Neural cell (in vitro differentiated cells): ENCODE measurements around the gene PPP1R14B. TPM values are rescaled to one million over a fixed set of nuclear protein-coding genes. Genes with fewer than 3 reads are reported as not detected.

Experiments
- H2AFZ ChIP-seq: fragments of 200-600, 300-800 bp; sonication (generic), shearing (Covaris generic); 2 replicates; pipeline ENCODE4 v1.6.0; 2014; ENCODE audit warnings: low read depth, mild to moderate bottlenecking, antibody characterized with exemption, low read length, moderate library complexity
- H3F3A ChIP-seq: fragments of 200-600 bp; shearing (Covaris generic); 2 replicates; pipeline ENCODE4 v1.6.1; 2016; ENCODE audit warnings: mild to moderate bottlenecking, moderate library complexity, mixed read lengths, antibody characterized with exemption, low read length; ENCODE audit not compliant: insufficient read depth, poor library complexity, severe bottlenecking
- H3K27ac ChIP-seq: fragments of 200-600, 300-800 bp; sonication (generic), shearing (Covaris generic); 2 replicates; pipeline ENCODE4 v1.5.1; 2014; ENCODE audit warnings: mild to moderate bottlenecking, low read length, moderate library complexity
- H3K27me3 ChIP-seq: fragments of 300-800, 200-600 bp; sonication (generic), shearing (Covaris generic); 2 replicates; pipeline ENCODE4 v1.6.0; 2014; ENCODE audit warnings: mild to moderate bottlenecking, low read depth, low read length, moderate library complexity; ENCODE audit not compliant: insufficient read depth
- H3K36me3 ChIP-seq: fragments of 300-800, 200-600 bp; sonication (generic), shearing (Covaris generic); 2 replicates; pipeline ENCODE4 v1.5.1; 2014; ENCODE audit warnings: mild to moderate bottlenecking, antibody characterized with exemption, low read length, moderate library complexity; ENCODE audit not compliant: insufficient read depth
- H3K4me2 ChIP-seq: fragments of 300-800, 200-600 bp; sonication (generic), shearing (Covaris generic); 2 replicates; pipeline ENCODE4 v1.6.0; 2014; ENCODE audit warnings: mild to moderate bottlenecking, low read length
- H3K4me3 ChIP-seq: fragments of 300-800, 200-600 bp; sonication (generic), shearing (Covaris generic); 2 replicates; pipeline ENCODE4 v1.5.1; 2014; ENCODE audit warnings: mild to moderate bottlenecking, low read length, moderate library complexity
- H3K79me2 ChIP-seq: fragments of 200-600 bp; shearing (Covaris generic); replicated peaks from 2 replicates; pipeline ENCODE4 v1.6.0; 2014; ENCODE audit warnings: mild to moderate bottlenecking, low read length, moderate library complexity; ENCODE audit not compliant: insufficient read depth
- H3K9ac ChIP-seq: fragments of 300-800, 200-600 bp; sonication (generic), shearing (Covaris generic); 2 replicates; pipeline ENCODE4 v1.6.1; 2016; ENCODE audit warnings: mild to moderate bottlenecking, low read length, mixed read lengths
- H3K9me2 ChIP-seq: fragments of 200-600 bp; shearing (Covaris generic); 2 replicates; pipeline ENCODE4 v1.6.1; 2016; ENCODE audit warnings: mild to moderate bottlenecking, low read length, mixed read lengths; ENCODE audit not compliant: insufficient read depth
- H3K9me3 ChIP-seq: fragments of 200-600, 300-800 bp; sonication (generic), shearing (Covaris generic); 2 replicates; pipeline ENCODE4 v1.6.1; 2016; ENCODE audit warnings: mild to moderate bottlenecking, mixed run types, low read length, moderate library complexity, mixed read lengths
- H4K20me1 ChIP-seq: fragments of 200-600 bp; shearing (Covaris generic); 2 replicates; pipeline ENCODE4 v1.6.1; 2016; ENCODE audit warnings: mild to moderate bottlenecking, mixed run types; ENCODE audit not compliant: insufficient read depth
- EP300 ChIP-seq: fragments of 450-650 bp; conservative IDR thresholded peaks from 2 replicates; pipeline ENCODE4 v1.6.1; 2014; ENCODE audit warnings: antibody characterized with exemption, mild to moderate bottlenecking, moderate library complexity; ENCODE audit not compliant: poor library complexity, severe bottlenecking
- EZH2 ChIP-seq: fragments of 200-600, 300-800 bp; shearing (Covaris generic), sonication (generic); IDR thresholded peaks from 2 replicates; pipeline ENCODE4 v1.6.1; 2014; ENCODE audit warnings: antibody characterized with exemption, low read length, borderline replicate concordance, mild to moderate bottlenecking; ENCODE audit not compliant: insufficient read depth, poor library complexity, severe bottlenecking
- MXI1 ChIP-seq: fragments of 450-650 bp; conservative IDR thresholded peaks from 2 replicates; pipeline ENCODE4 v1.6.1; 2014; ENCODE audit warnings: antibody characterized with exemption, mild to moderate bottlenecking; ENCODE audit not compliant: poor library complexity, severe bottlenecking
- POLR2AphosphoS5 ChIP-seq: IDR thresholded peaks from 2 replicates; pipeline ENCODE4 v1.6.1; 2012
- RAD21 ChIP-seq: fragments of 450-650 bp; conservative IDR thresholded peaks from 2 replicates; pipeline ENCODE4 v1.6.1; 2014; ENCODE audit warnings: antibody characterized with exemption, mild to moderate bottlenecking, moderate library complexity
- SMC3 ChIP-seq: fragments of 450-650 bp; conservative IDR thresholded peaks from 2 replicates; pipeline ENCODE4 v1.6.1; 2014; ENCODE audit warnings: antibody characterized with exemption, mild to moderate bottlenecking, moderate library complexity; ENCODE audit not compliant: poor library complexity
- TAF1 ChIP-seq: IDR thresholded peaks from 2 replicates; pipeline ENCODE4 v1.6.1; 2012; ENCODE audit warnings: low read depth
- polyA plus RNA-seq: library from polyadenylated mRNA; depleted of rRNA; stranded (reverse); fragments of >200 nt; gene quantifications from 2 replicates; pipeline ENCODE4 v1.2.3, GENCODE V29; 2014
- TF ChIP-seq, protein P1 (sequence below): IDR thresholded peaks from 2 replicates; pipeline ENCODE4 v1.6.1; 2012; ENCODE audit warnings: borderline replicate concordance
- TF ChIP-seq, protein P2 (sequence below): fragments of 450-650 bp; IDR thresholded peaks from 2 replicates; pipeline ENCODE4 v1.5.1; 2014; ENCODE audit warnings: antibody characterized with exemption, mild to moderate bottlenecking, moderate library complexity; ENCODE audit not compliant: poor library complexity, severe bottlenecking

PPP1R14B gene
- polyA plus RNA-seq, 1 donor from 2014 or later, result 400 TPM

DNA sequence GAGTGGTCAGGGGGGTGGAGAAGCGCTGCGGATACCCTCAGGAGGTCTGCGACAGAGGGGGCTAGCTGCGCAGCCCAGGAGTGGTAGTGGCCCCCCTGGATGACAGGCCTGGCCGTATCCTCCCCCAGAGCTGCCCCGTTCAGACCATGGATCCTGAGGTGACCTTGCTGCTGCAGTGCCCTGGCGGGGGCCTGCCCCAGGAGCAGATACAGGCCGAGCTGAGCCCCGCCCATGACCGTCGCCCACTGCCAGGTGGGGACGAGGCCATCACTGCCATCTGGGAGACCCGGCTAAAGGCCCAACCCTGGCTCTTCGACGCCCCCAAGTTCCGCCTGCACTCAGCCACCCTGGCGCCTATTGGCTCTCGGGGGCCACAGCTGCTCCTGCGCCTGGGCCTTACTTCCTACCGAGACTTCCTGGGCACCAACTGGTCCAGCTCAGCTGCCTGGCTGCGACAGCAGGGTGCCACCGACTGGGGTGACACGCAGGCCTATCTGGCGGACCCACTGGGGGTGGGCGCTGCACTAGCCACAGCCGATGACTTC is 20.2 kb downstream of the PPP1R14B start:
- Histone ChIP-seq H2AFZ (peak overlapping the region; percentile 83), H3K9me2 (no peaks in the 10 kb centered on the region)

GRCh38 chr11:64225608-64226506 is 20.9 kb downstream of the PPP1R14B start, which contains the start of the genes NUDT22 and TRPT1:
TSS of gene NUDT22 (plus strand) at chr11:64226274. CDS start at chr11:64226653, 379 bp downstream.
TSS of gene TRPT1 (minus strand) at chr11:64226186. CDS start at chr11:64225860, 326 bp downstream.
- peak within 1 kb of the TSS; percentile 51 for H3K27ac ChIP-seq
- H3K9me2 ChIP-seq, result no peaks in the 10 kb centered on the region
- H2AFZ ChIP-seq, result peak within 1 kb of the TSS; percentile 84
- H3K79me2 ChIP-seq, result peaks cover 6% of the 10 kb centered on the region
- H4K20me1 ChIP-seq, result no peaks in the 10 kb centered on the region
- H3F3A ChIP-seq, result no peaks in the 10 kb centered on the region
- no peaks in the 10 kb centered on the region for H3K27me3 ChIP-seq
- H3K4me2 ChIP-seq, result peak within 1 kb of the TSS; percentile 68
- TF ChIP-seq EP300 (peak; percentile 13), EZH2 (no peak), POLR2AphosphoS5 (peak; percentile 68), TAF1 (peak; percentile 54), SMC3 (peak; percentile 38), MXI1 (peak; percentile 67), RAD21 (peak; percentile 31)
- TF ChIP-seq, protein P1, sequence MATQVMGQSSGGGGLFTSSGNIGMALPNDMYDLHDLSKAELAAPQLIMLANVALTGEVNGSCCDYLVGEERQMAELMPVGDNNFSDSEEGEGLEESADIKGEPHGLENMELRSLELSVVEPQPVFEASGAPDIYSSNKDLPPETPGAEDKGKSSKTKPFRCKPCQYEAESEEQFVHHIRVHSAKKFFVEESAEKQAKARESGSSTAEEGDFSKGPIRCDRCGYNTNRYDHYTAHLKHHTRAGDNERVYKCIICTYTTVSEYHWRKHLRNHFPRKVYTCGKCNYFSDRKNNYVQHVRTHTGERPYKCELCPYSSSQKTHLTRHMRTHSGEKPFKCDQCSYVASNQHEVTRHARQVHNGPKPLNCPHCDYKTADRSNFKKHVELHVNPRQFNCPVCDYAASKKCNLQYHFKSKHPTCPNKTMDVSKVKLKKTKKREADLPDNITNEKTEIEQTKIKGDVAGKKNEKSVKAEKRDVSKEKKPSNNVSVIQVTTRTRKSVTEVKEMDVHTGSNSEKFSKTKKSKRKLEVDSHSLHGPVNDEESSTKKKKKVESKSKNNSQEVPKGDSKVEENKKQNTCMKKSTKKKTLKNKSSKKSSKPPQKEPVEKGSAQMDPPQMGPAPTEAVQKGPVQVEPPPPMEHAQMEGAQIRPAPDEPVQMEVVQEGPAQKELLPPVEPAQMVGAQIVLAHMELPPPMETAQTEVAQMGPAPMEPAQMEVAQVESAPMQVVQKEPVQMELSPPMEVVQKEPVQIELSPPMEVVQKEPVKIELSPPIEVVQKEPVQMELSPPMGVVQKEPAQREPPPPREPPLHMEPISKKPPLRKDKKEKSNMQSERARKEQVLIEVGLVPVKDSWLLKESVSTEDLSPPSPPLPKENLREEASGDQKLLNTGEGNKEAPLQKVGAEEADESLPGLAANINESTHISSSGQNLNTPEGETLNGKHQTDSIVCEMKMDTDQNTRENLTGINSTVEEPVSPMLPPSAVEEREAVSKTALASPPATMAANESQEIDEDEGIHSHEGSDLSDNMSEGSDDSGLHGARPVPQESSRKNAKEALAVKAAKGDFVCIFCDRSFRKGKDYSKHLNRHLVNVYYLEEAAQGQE, result no peak
- TF ChIP-seq, protein P2, sequence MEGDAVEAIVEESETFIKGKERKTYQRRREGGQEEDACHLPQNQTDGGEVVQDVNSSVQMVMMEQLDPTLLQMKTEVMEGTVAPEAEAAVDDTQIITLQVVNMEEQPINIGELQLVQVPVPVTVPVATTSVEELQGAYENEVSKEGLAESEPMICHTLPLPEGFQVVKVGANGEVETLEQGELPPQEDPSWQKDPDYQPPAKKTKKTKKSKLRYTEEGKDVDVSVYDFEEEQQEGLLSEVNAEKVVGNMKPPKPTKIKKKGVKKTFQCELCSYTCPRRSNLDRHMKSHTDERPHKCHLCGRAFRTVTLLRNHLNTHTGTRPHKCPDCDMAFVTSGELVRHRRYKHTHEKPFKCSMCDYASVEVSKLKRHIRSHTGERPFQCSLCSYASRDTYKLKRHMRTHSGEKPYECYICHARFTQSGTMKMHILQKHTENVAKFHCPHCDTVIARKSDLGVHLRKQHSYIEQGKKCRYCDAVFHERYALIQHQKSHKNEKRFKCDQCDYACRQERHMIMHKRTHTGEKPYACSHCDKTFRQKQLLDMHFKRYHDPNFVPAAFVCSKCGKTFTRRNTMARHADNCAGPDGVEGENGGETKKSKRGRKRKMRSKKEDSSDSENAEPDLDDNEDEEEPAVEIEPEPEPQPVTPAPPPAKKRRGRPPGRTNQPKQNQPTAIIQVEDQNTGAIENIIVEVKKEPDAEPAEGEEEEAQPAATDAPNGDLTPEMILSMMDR, result peak; percentile 68
- H3K9ac ChIP-seq, result peak within 1 kb of the TSS; percentile 83
- H3K36me3 ChIP-seq, result no peaks in the 10 kb centered on the region
- H3K4me3 ChIP-seq, result peak within 1 kb of the TSS; percentile 84
- H3K9me3 ChIP-seq, result no peaks in the 10 kb centered on the region

More for the DNA sequence above, 20.2 kb downstream of the PPP1R14B start:
- Histone ChIP-seq H3K27me3 (no peaks in the 10 kb centered on the region), H3K9ac (peak overlapping the region; percentile 83), H3K27ac (peak overlapping the region; percentile 47), H3K4me3 (peak overlapping the region; percentile 84), H4K20me1 (no peaks in the 10 kb centered on the region), H3K79me2 (peaks cover 6% of the 10 kb centered on the region), H3K9me3 (no peaks in the 10 kb centered on the region), H3K4me2 (peak overlapping the region; percentile 42), H3F3A (no peaks in the 10 kb centered on the region), H3K36me3 (no peaks in the 10 kb centered on the region)
- TF ChIP-seq, protein P1, result no peak
- no peak for TF ChIP-seq MXI1
- no peak for TF ChIP-seq EP300
- no peak for TF ChIP-seq SMC3
- TF ChIP-seq EZH2, result no peak
- no peak for TF ChIP-seq TAF1
